Transverse colon (tissue), 4 donors: ENCODE measurements around the gene CADPS.

Source experiments
- POLR2A ChIP-seq: fragments of 450-650 bp; IDR thresholded peaks from one replicate; pipeline ENCODE4 v1.6.1; 2016; ENCODE audit warnings: antibody characterized with exemption, mild to moderate bottlenecking, moderate library complexity
- POLR2AphosphoS5 ChIP-seq, 3 donors: sonication (generic); formaldehyde crosslinking; IDR thresholded peaks; one replicate each; pipeline ENCODE4 v1.6.1; 2016; ENCODE audit warnings: antibody characterized with exemption in 3 of 3
- TF ChIP-seq, protein P1 (sequence below), 5 experiments: fragments of 200-600 bp in 3 of 5; fragments of 450-650 bp in 2 of 5; sonication (generic) in 3 of 5; IDR thresholded peaks; 1 replicate in 2 of 5; 2 replicates in 3 of 5; pipeline ENCODE4 v1.5.1; 2016 to 2017; ENCODE audit warnings: antibody characterized with exemption in 5 of 5, inconsistent platforms in 3 of 5, mild to moderate bottlenecking in 2 of 5, moderate library complexity in 1 of 5

DNA sequence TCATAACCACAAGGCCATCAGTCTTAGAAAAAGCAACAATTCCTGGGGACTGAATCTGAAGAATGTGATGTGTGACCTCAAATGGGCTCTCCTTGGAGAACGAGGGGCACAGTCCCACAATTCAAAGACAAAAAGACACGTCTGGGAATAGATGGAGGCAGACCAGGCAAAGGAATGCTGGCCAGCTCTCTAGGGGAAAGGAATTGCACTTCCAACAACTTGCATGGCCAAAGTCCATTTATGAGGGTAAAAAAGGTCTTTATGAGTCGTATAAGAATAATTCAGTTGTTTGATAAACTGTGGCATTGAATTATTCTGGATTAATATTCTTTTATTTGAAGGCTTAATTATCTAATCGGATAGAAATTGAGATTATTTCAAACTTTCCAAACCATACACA, 321.4 kb downstream of the CADPS start:
- no peak for TF ChIP-seq POLR2A
- no peak for TF ChIP-seq POLR2AphosphoS5 (IDR thresholded peaks at IDR 0.05)
- TF ChIP-seq, protein P1, sequence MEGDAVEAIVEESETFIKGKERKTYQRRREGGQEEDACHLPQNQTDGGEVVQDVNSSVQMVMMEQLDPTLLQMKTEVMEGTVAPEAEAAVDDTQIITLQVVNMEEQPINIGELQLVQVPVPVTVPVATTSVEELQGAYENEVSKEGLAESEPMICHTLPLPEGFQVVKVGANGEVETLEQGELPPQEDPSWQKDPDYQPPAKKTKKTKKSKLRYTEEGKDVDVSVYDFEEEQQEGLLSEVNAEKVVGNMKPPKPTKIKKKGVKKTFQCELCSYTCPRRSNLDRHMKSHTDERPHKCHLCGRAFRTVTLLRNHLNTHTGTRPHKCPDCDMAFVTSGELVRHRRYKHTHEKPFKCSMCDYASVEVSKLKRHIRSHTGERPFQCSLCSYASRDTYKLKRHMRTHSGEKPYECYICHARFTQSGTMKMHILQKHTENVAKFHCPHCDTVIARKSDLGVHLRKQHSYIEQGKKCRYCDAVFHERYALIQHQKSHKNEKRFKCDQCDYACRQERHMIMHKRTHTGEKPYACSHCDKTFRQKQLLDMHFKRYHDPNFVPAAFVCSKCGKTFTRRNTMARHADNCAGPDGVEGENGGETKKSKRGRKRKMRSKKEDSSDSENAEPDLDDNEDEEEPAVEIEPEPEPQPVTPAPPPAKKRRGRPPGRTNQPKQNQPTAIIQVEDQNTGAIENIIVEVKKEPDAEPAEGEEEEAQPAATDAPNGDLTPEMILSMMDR (IDR thresholded peaks at IDR 0.05) = no peak
